Gastrocnemius medialis (tissue), 4 donors: Measurements from ENCODE around the gene AKAP12.

Experiments used
- CTCF ChIP-seq, 5 experiments: fragments of 450-650 bp in 3 of 5; fragments of 200-600 bp in 2 of 5; sonication (generic) in 2 of 5; IDR thresholded peaks in 4 of 5; conservative IDR thresholded peaks in 1 of 5; 1 replicate in 4 of 5; 2 replicates in 1 of 5; pipeline ENCODE4 v1.5.1; 2016 to 2019; ENCODE audit warnings: antibody characterized with exemption in 5 of 5, mild to moderate bottlenecking in 3 of 5, moderate library complexity in 3 of 5
- POLR2A ChIP-seq, 2 donors: fragments of 450-650 bp; IDR thresholded peaks; one replicate each; pipeline ENCODE4 v1.6.1; 2017; ENCODE audit warnings: antibody characterized with exemption in 2 of 2, mild to moderate bottlenecking in 2 of 2, moderate library complexity in 2 of 2

- no peak for TF ChIP-seq CTCF (IDR thresholded peaks at IDR 0.05 in 4 of 5, conservative IDR thresholded peaks at IDR 0.05 in 1 of 5)
- TF ChIP-seq POLR2A (IDR thresholded peaks at IDR 0.05), result no peak
Observed at GRCh38 chr6:151285122-151285521, 45.4 kb downstream of the AKAP12 start.
